Stimulated activated CD8-positive, alpha-beta memory T cell treated with anti-CD3 and anti-CD28 coated beads, Interleukin-7, amount 100 ng/mL, for 48 hours (primary cell): ENCODE data around the gene CT45A1.
"Not testable (repeated sequence)": the region's sequence is repeated elsewhere in the genome, so short reads cannot be mapped to it uniquely, and the experiment has no call there.

Experiments used
- DNase-seq, 2 donors: peaks; one replicate each; pipeline ENCODE4 v3.0.0-alpha.2; 2020; ENCODE audit warnings: low read depth in 1 of 2; ENCODE audit errors: extremely low read depth in 1 of 2

CT45A1 gene

GRCh38 chrX:135713183-135713689 is at the start of gene CT45A1:
Gene CT45A1, plus strand, starts transcription at chrX:135713639. Its CDS starts 5,302 bp downstream, at chrX:135718941.
- peak in 1 of 2 donors; percentile 27 for DNase-seq

GRCh38 chrX:135672979-135673378 is 40.5 kb upstream of the CT45A1 start:
- DNase-seq = not testable (repeated sequence)

GRCh38 chrX:135688137-135688536 is 25.3 kb upstream of the CT45A1 start:
- no peak for DNase-seq

GRCh38 chrX:135695471-135695870 is 18.0 kb upstream of the CT45A1 start:
- DNase-seq = no peak

- no peak for DNase-seq
Measured at GRCh38 chrX:135697601-135698000, 15.8 kb upstream of the CT45A1 start.

GRCh38 chrX:135698924-135699323 is 14.5 kb upstream of the CT45A1 start:
- no peak for DNase-seq

- DNase-seq = peak in 1 of 2 donors; percentile 44
Measured at GRCh38 chrX:135707880-135708279, 5.6 kb upstream of the CT45A1 start.

- DNase-seq = no peak
Measured at GRCh38 chrX:135713795-135714194, 356 bp downstream of the CT45A1 start.

- DNase-seq = not testable (repeated sequence)
Measured at GRCh38 chrX:135734666-135735065, 21.2 kb downstream of the CT45A1 start.

GRCh38 chrX:135737366-135738071 is 24.1 kb downstream of the CT45A1 start:
- DNase-seq = no peak

- peak in 1 of 2 donors; percentile 36 for DNase-seq
Measured at GRCh38 chrX:135740681-135741149, 27.3 kb downstream of the CT45A1 start.

GRCh38 chrX:135741192-135741715 is 27.8 kb downstream of the CT45A1 start:
- DNase-seq = no peak

GRCh38 chrX:135744739-135745138 is 31.3 kb downstream of the CT45A1 start:
- DNase-seq = not testable (repeated sequence)

- DNase-seq = not testable (repeated sequence)
Measured at GRCh38 chrX:135768091-135768490, 54.7 kb downstream of the CT45A1 start, which contains the start of gene CT45A3. Gene CT45A3, minus strand, starts transcription at chrX:135768191. Its CDS starts 3,747 bp downstream, at chrX:135764444.
